Endometrial microvascular endothelial cells (primary cell): ENCODE results near the gene CNTNAP2. TPM values are rescaled to one million over a fixed set of nuclear protein-coding genes. Genes with fewer than 3 reads are reported as not detected.

Experiments used
- in situ Hi-C: cut with HindIII; loops from 2 replicates; pipeline ENCODE4 v1.10.0; 2017; ENCODE audit warnings: low sequenced_read_pairs, low pct_unique_long_range_greater_than_20kb; ENCODE audit errors: inconsistent ontology term
- total RNA-seq: library from RNA; depleted of rRNA; stranded (reverse); fragments of >200 nt; gene quantifications from one replicate; pipeline ENCODE4 v1.2.3, GENCODE V29; 2015; ENCODE audit errors: inconsistent ontology term

CNTNAP2 gene
- total RNA-seq, 1 donor from 2014 or later: not detected

- in situ Hi-C loops: no loop called here
Observed at GRCh38 chr7:148374396-148375259, 2258.0 kb downstream of the CNTNAP2 start.

GRCh38 chr7:148379677-148380076 lies 2263.1 kb downstream of the CNTNAP2 start:
- in situ Hi-C loops: no loop called here

GRCh38 chr7:148380596-148381419 lies 2264.2 kb downstream of the CNTNAP2 start:
- in situ Hi-C loops: no loop called here

- in situ Hi-C loops: no loop called here
Observed at GRCh38 chr7:148382596-148382995, 2266.0 kb downstream of the CNTNAP2 start.

DNA sequence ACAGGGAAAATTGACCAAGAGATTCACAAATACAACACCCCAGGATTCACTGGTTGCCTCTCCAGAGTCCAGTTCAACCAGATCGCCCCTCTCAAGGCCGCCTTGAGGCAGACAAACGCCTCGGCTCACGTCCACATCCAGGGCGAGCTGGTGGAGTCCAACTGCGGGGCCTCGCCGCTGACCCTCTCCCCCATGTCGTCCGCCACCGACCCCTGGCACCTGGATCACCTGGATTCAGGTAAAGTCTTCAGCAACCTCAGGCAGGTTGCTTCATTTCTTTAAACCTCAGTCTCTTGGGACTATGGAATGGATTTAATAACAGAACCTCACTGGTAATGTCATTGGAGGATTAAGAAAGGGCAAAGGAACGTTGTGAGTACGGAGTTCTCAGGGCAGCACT lies 2267.1 kb downstream of the CNTNAP2 start:
- in situ Hi-C loops: no loop called here

DNA sequence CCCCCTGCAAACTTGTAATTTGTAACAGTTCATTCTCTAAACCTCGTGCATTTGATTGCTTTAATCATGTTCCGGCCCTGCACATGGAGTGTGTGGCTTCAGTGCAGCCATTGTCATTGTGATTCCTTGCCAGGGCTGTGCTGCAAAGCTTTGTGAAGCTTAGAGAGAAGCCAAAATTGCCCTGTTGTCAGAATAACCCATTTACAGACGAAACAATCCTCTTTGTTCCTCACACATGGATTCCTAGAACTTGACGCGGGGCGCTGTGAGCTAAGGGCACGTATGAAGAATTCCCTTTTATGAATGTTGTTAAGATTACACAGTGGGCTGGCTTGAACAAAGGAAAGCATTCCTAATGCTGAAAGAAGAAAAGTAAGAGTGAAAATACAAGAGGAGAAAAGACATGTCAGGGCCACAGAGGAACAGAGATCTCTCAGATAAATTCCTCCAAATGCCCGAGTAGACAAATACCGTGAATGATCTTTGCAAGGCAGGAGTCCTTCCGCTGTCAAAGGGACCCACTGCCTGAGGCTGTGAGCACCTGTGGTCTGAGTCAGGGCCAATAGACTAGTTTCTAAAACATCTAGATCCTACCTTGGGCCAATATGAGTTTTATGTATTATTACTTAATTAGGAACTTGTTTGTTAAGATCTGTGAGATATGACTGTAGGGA lies 2268.5 kb downstream of the CNTNAP2 start:
- in situ Hi-C loops: no loop called here

DNA sequence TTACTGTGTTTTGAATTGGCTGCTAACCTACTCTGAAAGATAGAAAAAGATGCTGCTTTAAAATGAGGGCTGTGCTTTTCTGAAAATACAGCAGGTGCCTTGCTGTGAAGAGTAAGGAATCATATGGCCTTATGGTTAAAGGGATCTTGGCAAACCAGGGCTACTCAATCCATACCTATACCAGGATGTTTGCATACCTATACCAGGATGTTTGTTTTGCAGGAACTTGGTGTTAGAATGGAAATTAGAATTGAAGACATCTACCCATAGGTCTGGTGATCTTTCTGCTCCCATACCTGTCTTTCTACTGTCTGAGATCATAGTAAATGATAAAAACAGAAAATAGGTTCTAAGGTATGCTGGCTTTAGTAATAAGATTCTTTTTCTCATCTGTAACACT lies 2273.8 kb downstream of the CNTNAP2 start:
- in situ Hi-C loops: no loop called here

DNA sequence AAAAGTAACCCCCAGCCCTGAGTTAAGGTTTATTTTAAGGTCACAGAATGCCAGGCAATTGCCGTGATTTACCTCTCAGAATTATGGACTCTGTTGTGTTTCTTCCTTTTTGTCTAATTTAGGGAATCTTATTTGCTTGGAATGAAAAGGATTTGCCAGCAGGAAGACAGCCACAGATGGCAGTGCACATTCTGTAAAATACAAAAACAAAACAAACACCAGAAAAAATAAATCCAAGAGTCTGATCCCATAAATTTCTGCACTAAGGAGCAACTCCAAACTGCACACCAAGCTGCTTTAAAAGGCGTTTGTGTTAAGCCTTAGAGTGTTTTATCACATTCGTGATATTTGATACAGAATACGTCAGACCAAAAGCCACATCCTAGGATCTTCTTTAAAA lies 2275.0 kb downstream of the CNTNAP2 start:
- in situ Hi-C loops: no loop called here

DNA sequence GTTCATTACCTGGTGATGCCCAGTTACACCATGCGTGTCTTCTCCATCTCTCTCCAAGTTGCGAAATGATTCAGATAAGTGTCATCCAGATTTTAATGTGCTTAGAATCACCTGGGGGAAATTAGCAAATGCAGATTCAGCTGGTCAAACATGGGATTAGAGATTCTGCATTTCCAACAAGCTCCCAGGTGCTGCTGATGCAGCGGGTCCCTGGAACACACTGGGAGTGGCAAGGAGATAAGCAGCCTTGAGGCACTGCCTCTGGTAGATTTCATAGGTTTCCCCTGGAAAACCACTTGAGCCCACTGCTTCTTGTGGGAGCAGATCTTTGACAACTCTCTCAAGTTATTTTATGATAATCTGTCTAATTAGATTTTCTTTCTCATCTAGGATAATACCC lies 2278.0 kb downstream of the CNTNAP2 start:
- in situ Hi-C loops: no loop called here

- in situ Hi-C loops: no loop called here
Observed at GRCh38 chr7:148395352-148395811, 2278.8 kb downstream of the CNTNAP2 start.

DNA sequence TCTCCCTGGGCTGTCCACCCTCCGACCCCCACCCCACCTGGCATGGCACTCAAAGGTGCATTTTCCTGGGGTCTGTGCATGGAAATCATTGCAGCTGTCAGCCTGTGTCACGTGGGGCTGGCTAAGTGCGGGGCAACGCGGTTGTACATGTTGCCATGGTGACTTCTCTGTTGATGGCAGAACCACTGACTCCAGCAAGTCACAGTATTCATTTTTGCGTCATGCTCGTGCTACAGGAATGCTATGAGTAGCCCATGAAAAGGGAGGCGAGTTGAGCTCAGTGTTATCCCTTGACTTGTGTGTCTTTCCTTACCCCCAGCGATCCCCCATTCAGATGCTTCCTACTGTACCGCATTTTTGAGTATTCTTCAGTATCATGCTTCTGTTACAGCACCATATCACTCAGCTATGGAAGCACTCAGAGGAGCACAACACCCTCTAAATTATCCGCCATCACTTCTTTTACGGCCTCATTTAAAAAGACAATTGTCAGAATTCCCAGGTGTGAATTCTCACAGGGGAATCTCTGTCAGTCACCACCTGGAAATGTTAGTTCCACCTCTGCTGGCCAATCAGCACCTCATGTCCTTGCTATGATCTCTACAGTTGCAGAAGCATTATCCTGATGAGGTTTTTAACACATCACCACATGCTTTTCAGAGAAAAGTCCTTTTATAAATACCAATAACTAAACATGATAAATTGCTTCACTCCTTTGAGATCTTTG lies 2279.6 kb downstream of the CNTNAP2 start:
- in situ Hi-C loops: no loop called here

DNA sequence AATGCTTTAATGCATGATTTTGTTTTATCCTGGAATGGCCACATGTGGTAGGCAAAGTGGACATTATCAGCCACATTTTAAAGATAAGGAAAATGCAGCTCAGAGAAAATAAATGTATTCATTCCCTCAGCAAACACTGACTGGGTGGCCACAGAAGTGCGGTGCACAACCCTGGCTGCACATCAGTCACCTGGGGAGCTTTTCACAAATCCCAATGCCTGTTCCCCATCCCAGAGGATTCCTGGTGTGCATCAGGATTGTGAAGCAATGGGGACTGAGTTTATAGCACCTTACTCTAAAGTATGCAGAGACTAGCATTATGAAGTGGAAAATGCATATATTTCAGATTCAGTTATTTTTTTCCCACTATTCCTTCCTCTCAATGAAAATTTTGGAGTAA lies 2280.5 kb downstream of the CNTNAP2 start:
- in situ Hi-C loops: no loop called here

DNA sequence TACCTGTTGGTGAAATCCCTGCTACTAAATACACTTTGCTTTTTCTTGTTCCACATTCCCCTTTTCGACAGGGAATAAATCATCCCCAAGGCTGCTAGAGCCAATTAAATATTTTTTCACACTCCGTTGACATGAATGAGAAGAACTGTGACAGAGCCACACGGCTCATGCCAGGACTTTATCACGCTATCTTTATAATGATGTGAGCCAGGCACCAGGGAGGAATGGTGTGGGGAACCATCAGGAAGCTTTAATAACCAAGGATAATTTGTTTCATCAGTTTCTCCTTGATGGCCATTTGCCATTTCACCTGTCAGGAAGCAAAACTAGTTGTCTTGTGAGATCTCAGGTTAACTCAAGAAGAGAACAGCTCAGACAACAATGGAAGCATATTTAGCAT lies 2280.9 kb downstream of the CNTNAP2 start:
- in situ Hi-C loops: no loop called here

DNA sequence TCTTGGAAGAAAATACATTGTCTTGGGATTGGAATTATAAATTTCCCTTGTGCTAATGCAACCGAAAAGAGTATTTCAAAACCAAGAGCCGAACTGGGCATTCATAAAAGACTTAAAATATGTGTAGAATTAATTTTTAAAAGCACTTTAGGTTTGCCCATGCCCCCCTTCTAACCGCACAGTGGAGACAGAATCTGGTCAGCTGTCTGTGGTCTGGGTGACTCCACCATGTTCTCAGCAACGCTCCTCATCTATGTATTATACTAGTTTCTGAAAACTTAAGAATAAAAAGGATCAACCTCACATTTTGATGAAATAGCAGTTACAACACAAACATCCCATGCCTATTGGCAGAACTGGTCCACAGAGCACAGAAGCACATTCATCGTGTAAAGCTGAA lies 2281.4 kb downstream of the CNTNAP2 start:
- in situ Hi-C loops: no loop called here

DNA sequence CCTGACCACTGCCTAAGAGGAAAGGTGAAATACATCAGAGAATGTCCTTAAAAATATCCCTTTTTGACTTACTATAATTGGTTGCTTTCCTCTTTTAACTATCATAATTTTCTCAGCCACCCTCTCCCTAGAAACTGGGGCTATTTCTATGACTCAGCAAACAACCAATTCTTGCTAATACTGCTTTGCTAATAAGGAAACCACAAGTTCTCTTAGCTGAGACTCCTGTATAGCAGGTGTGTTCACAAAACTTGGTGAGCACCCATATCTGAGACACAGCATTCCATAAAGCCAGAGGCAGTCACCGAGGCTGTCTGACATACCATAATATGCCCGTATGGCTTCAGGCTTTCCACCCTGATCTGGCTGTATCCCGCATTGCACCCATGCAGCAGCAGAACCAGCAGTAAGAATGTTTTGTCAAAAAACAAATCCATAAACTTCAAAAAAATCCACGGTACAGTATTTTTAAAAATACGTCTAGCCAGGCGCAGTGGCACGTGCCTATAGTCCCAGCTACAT lies 2282.3 kb downstream of the CNTNAP2 start:
- in situ Hi-C loops: no loop called here

DNA sequence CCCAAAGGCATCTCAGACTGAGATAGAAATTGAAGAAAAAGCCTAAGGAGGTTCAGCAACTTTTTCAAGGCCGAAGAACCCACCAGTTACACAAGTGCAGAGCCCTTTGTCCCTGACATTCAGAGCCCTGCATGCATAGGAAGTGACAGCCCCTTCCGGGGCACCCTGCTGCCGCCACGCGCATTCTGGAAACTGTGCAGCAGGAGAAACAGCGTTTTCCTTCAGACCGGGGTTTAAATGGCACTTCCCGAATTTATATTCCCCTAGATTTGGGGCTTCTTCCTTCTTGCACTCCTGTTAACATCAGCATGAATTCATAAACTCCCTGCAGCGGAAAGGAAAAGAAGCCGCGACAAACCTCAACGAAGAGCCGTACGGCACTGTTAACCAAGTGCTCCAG lies 2283.5 kb downstream of the CNTNAP2 start:
- in situ Hi-C loops: no loop called here

DNA sequence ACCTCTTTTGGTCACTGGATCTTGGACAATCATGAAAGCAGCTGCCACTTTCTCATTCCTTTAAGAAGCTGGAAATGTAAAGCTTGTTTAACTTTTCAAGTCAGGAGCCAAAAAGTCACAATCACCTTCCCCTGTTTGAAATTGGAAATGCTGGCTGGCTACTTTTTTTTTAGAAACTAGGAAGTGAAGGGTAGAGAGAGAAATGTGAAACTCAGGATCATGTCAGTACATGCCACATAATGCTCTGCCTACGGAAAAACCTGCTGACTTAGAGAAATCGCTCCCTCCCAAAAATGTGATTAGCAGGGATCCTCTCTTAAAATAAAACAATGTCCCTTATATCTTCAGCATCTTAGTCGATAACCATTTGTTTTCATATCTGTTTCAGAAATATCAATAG lies 2285.6 kb downstream of the CNTNAP2 start:
- in situ Hi-C loops: no loop called here

- in situ Hi-C loops: no loop called here
Observed at GRCh38 chr7:148403466-148403993, 2286.9 kb downstream of the CNTNAP2 start.
